NCI-H524 (cell line): ENCODE measurements around the gene USP22.
A peak's percentile ranks its signal among the peaks of the same experiment; 100 is the strongest.
"Not testable (repeated sequence)": the region's sequence is repeated elsewhere in the genome, so short reads cannot be mapped to it uniquely, and the experiment has no call there.

Experiments used
- DNase-seq, 2 experiments: peaks; one replicate each; lab custom pipeline; 2025; lab: John Stamatoyannopoulos, UW

Gene USP22

DNA sequence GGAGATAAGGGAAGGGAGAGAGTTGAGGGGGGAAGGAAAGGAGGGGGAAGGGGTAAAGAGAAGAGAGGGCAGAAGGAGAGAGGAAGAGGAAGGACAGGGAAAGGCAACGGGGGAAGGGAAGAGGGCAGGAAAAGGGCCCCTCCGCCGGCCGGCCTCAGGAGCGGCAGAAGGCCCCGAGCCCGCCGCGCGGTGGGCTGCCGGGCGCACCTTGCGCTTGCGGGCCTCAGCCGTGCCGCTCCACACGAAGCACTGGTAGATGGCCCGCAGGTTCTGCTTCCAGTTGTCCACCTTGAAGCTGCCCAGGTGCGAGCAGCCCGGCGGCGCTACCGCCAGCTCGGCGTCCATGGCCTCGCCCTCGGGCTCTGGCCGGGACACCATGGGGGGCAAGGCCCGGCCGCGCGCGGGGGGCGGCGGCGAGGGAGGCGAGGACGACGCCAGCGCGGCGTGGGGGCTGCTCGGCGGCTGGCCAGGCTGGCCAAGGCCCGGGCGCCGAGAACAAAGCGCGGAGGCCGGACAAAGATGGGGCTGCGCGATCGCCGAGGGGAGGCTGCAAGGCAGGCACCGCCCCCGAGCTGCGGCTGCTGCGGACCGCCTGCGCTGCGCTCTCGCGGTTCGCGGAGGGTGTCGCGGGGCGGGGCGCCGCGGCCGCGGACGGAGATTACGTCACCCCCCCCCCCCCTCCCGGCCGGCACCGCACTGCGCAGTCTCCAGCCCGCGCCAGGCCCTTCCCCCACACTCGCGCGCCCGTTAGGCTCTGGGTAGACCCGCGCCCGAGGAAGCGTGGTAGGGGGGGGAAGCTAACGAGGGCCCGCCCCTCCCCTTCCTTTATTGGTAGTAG lies at the start of gene USP22:
USP22 (minus strand) TSS at position 554 of the 838 bp plus-strand sequence; CDS start at position 378, 176 bp downstream.
- DNase-seq: no peak

DNA sequence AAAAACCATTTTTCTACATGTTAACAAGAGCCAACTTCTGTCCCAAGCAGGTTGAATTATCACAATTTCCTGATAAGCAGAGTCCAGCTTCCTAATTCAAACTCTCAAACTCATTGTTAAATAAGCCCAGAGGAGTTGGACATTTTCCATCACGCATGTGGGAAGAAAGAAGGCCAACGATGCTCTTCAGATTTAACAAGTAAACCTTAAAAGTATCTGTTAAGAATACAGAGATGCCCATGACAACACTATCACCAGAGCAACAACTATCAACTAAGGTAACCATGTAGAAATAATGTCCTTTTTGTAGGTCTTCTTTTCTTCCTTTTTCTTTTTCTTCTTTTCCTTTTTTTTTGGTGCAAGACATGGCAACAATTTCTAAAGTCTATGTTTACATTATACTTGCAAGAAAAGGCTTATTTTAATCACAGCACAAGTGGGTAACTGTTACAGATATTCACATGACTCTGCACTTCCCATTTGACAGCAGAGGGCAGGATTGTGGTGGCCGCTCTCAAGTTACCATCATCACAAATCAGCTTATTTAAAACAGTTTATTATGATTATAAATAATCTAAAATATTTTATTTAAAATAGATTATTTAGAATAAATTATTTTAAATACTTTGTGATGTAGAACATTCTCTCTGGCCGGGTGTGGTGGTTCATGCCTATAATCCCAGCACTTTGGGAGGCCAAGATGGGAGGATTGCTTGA lies 48.2 kb upstream of the USP22 start:
- DNase-seq: no peak

DNA sequence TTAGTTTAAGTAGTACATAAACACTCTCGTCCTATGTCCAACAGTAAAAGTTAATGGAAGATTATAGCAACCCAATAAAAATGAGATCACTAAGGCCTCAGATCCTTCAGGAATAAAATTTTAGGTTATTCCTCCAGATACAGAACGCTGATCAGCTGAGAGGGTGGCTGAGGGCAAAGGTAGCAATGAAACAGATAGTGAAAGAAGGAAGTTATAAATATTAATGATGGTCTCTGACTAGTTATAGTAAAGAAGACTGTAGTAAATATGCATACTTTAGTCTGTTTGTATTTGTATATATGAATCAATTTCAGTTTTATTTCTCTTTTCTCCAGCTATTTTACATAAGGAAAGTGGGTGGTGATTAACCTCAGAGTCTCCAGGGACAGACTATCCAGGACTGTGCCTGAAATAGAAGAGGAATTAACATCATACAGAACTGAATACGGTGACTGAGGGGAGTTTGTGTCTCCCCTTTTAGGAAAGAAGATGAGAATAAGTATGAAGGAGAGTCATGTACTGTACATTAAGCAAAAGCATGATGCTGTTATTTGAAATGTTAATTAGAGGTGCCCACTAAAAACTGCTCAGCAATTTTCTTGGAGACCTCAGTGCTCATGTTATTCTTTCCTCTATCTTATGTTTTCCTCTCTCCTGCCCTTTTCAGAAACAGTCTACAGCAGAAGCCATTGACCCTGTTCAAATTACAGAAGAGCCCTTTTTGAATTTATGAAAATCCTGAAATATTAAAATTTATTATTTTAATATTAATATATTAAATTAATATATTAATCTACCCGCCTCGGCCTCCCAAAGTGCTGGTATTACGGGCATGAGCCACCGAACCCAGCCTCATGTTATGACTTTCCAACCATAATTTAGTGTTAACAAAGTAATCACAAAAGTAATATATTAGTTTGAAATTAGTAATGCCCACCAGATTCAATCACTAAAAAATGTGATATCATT lies 47.4 kb upstream of the USP22 start:
- no peak for DNase-seq

DNA sequence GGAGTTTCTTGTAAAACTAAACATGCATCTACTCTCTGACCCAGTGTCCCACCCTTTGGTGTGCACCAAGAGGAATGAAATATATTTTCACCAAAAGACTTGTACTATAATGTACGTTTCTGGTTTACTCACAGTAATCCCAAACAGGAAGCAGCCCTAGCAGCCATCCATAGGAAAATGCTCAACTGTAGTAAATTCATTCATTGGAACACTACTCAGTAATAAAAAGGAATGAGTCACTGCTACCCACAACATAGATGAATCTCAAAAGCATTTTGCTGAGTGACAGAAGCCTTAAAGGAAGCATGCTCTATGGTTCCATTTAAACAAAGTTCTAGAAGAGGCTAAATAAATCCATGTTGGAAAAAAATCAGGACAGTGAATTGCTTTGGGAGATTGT lies 46.3 kb upstream of the USP22 start:
- DNase-seq: no peak

DNA sequence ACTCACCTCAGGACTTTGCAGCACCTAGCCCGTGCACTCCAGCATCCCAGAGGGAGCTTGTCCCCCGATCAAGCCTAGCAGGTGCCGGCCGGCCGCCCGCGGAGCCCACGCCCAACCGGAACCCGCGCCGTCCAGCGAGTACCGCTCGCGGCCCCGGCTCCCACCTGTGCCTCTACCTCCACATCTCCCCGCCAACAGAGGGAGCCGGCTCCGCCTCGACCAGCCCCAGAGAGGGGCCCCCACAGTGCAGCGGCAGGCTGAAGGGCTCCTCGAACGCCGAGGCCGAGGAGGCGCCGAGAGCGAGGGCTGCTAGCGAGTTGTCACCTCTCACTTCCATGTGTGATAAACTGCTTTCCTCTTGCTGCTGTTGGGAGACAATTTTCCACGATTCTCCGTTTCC lies 42.9 kb upstream of the USP22 start:
- no peak for DNase-seq

DNA sequence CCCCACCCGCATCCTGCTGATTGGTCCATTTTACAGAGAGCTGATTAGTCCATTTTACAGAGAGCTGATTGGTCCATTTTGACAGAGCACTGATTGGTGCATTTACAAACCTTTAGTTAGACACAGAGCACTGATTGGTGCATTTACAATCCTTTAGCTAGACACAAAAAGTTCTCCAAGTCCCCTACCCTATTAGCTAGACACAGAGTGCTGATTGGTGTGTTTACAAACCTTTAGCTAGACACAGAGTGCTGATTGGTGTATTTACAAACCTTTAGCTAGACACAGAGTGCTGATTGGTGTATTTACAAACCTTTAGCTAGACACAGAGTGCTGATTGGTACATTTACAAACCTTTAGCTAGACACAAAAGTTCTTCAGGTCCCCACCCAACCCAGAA lies 42.5 kb upstream of the USP22 start:
- not testable (repeated sequence) for DNase-seq

DNA sequence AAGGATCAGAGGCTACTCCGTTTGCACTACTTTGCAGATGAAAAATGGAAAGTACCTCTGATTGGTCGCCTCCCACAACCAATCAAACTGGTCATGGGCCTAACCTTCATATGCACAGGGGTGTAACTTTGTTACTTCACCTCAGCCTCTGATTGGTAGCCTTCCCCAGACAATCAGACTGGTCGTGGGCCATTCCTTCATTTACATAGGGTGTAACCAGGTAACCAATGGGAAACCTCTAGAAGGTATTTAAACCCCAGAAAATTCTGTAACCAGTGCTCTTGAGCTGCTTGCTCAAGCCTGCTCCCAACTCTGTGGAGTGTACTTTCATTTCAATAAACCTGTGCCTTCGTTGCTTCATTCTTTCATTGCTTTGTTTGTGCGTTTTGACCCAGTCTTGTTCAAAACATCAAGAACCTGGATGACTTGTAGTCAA lies 39.2 kb upstream of the USP22 start:
- no peak for DNase-seq

DNA sequence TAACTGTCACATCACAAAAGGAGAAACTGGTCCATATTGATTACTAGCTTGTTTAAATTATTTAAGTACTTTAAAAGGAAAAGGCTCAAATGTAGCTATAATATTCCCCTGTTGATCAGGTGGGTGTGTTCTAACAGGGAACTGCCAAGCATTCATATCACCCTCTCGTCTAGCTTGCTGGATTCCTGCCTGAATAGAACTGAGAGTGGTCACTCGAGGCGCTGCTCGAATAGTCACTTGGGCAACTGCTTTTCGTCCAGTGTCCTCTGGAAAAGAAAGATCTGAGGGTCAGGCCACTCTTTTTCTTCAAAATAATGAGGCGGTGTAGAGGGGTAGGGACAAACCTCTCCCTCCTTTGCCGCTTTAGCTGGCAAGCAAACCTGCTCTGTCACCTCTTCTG lies 36.4 kb upstream of the USP22 start:
- no peak for DNase-seq

DNA sequence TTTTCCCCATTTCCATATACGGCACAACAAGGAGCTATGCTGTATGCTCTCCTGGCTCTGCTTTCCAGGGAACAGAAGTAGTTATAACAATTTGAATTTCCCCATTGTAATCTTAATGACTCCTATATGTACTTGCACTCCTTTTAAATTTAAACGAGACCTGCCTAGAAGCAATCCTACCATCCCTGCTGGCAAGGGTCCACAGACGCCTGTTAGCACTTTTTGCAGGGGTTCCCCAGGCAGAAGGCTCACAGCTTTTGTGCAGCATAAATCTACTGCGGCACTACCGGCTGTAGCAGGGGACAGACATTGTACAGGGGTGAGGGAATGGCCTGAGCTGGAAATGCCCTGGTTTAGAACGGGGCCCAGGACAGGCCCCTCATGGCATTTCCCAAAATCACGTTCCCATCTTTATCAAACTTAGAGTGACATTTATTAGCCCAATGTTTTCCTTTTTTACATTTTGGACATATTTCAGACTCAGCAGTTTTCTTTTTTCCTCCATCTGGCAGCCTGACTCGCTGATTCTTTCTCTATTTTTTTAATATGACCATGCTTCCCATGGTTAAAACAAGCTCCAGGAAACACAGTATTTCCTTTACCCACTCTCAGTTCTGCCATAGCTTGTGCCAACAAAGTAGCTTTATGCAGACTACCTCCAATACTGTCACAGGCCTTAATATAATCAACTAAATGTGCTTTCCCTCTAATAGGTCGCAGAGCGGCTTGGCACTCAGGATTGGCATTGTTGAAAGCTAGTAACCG lies 35.4 kb upstream of the USP22 start:
- DNase-seq: no peak

DNA sequence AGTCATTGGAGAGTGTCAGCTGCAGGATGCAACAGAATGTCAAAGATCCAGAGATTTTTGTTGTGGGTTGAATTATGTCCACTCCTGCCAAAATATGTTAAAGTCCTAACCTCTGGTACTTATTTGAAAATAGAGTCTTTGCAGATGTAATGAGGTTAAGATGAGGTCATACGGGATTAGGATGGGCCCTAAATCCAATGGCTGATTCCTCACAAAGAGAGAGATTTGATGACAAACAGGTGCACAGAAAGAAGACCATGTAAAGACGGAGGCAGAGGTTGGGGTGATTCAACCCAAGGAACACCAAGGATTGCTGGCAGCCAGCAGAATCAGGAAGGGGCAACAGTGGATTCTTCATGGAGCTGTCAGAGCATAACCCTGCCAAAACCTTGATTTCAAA lies 34.5 kb upstream of the USP22 start:
- no peak for DNase-seq

DNA sequence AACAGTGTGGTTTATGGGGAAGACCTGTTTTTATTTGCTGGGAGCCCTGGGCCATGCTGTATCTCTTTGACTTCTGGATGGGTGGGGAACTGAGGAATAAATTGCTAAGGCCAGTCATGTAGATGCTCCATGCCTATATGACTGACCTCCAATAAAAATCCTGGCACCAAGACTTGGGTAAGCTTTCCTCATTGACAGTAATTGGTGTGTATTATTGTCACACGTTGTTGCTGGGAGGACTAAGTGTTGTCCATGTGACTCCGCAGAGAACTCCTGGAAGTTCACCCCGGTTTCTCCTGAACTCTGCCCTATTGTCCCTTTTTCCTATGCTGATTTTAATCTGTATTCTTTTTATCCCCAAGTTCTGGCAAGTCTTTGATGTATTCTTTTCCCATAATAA lies 33.4 kb upstream of the USP22 start:
- DNase-seq: no peak

DNA sequence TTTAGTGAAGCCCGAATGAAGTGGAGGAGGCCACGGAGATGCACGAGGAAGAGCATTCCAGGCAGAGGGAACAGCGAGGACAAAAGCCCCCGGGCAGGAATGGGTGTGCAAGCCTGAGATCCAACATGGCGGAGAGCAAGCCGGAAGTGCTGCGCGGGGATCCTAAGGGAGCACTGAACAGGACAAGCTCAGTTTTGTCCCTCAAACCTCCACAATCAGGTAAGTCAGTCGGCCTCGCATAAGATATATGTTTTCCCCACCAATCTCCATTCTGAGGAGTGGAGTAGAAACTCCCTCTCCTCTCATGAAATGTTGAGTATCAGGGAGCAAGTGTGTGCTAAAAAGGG lies 32.9 kb upstream of the USP22 start:
- peak in 1 of 2 experiments; percentile 59 for DNase-seq

DNA sequence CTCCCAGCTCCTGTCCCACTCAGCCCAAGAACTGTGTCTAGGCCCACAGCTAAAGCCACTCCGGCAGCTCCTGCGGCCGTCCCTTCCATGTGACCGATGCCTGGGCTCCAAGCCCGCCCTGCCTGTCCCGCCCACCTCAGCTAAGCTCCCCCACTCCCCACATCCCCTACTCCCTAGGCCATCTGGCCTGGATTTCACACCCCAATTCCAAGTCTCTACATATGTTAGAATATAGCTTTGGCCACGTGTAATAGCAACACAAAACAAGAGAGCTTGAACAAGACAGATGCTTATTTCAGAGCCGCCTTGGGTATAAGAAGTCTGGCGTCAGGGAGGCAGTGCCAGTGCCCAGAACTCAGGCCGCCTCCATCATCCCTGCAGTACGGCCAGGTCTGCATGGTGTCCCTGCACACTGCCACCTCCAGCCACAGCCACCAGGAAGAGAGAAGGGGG lies 30.0 kb upstream of the USP22 start:
- DNase-seq: peak; percentile 94 to 99

DNA sequence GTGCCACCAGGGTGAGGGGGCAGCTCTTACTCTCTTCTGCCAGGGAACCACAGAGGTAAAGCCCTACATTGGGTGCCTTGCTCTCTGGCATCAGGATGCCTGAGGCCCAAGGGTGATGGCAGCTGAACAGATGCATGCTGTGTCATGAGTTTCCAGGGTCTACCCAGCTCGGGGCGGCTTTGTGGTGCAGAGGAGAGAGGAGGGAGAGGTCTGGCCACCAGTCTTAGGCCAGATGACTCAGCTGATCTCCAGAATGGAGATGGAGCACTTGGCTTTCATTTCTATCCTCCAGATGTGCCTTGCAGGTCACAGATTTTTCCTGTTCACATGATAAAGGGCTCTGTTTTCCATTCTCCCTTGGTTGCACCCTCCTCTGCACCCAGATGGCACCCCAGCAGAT lies 23.6 kb upstream of the USP22 start:
- peak in 1 of 2 experiments; percentile 39 for DNase-seq

DNA sequence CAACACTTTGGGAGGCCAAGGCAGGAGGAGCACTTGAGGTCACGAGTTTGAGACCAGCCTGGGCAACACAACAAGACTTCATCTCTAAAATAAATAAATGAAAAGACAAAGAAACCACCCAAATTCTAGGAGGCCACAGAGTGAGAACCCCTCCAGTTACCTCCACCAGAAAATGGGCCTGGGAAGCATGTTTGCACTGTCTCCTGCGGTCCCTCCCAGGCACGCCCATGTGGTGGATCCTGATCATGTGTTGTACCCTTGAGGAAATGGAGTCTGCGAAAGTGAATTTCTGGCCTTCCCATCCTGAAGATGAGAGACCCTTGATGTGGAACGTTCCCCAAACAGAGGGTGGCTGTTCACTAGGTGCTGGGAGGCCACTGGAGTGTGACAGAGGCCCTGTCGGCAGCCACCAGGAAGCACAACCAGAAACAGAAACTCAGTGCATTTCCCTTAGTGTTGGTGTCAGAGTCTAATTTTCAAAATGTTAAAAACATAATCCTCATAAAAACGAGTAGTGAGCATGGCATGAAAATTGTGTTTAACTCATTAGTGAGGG lies 19.2 kb upstream of the USP22 start:
- DNase-seq: no peak

DNA sequence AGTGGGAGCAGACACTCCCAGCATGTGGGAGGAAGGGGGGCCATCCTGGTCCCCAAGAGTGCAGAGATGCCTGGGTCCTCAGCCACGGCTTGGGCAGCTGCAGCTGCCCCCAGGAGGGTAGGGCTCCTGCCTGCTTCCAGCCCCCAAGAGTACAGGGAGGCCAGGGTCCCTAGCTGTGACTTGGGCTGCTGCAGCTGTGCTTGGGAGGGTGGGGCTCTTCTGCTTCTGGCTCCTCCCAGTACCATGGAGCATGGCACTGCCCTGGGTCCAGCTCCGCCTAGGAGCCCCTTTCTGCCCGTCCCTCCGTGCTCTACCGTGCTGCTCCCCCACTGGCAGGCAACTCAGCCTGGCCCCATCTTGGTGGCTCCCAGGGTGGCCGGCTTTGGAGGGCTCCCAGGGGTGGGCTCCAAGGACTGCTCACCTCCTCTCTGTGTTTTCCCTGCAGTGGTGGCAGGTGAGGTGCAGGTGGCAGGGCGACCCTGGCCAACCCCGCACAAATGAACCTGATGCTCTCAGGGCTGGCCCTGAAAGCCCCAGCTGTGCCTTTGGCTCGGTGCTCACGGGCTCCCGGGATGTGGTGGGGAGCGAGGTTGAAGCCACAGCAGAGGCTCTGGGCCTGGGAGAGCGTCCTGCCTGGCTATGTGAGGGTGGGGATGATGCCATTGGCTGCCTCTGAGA lies 18.5 kb upstream of the USP22 start:
- no peak for DNase-seq

DNA sequence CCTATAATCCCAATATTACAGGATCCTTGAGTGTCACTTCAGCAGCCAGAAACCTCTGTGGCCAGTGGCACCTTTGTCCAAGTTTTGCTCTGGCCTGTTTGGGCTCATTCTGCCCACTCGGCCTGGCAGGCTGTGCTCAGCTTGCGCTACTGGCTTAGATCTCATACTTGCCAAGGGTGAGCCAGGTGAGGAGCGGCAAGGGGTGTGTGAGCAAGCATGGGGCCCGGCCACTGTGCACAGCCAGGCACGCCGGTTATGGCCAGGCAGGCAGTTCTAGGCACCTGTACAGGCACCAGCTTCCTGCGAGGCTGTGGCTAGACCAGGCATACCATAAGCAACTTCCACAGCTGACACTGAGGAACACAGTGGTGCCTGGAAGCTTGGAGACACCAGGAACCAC lies 16.9 kb upstream of the USP22 start:
- no peak for DNase-seq

DNA sequence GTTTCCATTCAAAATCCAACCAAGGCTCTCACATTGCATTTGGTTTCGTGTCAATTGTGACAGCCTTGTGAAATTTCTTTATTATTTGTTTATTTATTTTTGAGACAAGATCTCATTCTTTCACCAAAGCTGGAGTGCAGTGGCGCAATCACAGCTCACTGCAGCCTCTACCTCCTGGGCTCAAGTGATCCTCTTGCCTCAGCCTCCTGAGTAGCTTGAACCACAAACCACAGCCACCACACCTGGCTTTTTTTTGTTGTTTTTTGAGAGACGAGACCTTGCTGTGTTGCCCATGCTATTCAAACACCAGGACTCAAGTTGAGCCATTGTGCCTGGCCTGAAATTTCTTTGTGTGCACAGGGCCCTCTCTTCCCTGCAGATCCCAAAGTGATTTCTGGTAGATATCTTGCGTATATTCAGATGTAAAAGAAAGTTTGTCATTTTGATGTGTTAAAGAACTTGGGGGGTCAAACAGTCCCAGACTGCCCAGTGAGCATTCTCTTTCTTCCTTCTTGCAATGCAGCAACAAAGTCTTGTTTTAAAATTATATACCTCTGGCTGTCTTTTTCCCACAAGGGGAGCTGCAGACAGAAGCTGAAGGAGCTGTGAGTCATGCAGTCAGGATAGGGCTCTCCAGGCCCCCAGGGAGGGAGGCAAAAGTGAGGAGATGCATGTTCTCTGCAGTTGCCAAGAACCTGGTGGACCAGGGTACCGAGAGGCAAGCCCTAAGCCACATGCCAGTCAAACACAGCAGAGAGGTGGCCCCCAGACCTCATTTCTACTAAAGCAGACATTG lies 15.5 kb upstream of the USP22 start:
- no peak for DNase-seq

DNA sequence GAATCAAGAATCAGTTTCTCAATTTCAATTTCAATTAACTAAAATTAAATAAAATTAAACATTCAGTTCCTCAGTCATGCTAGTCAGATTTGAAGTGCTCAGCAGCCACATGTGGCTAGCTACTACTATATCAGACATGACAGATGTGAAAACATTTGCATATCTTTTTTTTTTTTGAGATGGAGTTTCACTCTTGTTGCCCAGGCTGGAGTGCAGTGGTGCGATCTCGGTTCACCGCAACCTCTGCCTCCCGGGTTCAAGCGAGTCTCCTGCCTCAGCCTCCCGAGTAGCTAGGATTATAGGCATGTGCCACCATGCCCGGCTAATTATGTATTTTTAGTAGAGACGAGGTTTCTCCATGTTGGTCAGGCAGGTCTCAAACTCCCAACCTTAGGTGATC lies 10.2 kb upstream of the USP22 start:
- DNase-seq: not testable (repeated sequence)

DNA sequence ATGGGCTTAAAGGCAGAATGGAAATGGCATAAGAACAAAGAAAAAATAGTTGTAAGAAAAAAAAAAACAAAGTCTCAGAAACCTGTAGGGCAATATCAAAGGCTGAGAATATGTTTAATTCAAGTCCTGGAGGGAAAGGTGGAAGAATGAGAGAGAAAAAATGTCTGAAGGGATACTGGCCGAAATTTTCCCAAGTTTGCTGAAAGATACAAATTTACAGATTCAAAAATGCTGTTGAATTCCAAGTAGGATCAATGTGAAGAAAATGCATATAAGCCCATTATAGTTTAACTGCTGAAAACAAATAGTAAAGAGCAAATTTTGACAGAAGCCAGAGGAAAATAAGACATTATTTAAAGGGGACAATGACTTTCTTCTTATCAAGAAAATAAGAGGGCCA lies 6.6 kb upstream of the USP22 start:
- DNase-seq: no peak
